ENCODE measurements around the gene AVPR1A. TPM values are rescaled to one million over a fixed set of nuclear protein-coding genes. Genes with fewer than 3 reads are reported as not detected.

Gene AVPR1A
- total RNA-seq, 1 experiment from 2014 or later, result 0.10 TPM

DNA sequence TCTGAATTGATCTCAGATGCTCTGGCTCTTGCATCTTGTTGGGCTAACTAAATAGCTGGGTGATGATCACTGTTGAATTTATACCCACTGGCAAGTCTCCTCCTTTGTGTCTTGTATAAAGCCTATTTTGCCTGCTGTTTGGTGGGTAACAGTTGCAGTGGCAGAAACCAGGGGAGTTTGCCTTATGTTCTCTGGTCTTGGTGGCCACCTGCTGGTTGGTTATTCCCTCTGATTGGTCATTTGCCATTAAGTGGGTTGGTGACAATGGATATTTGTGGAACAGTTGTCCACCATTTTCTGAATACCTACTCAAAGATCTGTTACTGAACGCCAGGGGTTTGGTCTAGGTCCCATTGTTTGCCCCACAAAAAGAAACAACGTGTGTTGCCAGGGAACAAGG is 52.1 kb downstream of the AVPR1A start:
- Histone ChIP-seq H3K36me3 (ENCODE audit: control insufficient read depth, insufficient read depth, low read length) (no peaks in the 10 kb centered on the region), H3K9me3 (ENCODE audit: control insufficient read depth, insufficient read depth, low read depth, low read length) (no peaks in the 10 kb centered on the region), H3K4me3 (ENCODE audit: low read depth in 2 of 2, low read length in 2 of 2) (no peak overlapping the region), H3K27me3 (ENCODE audit: control insufficient read depth, insufficient read depth, low read length) (peaks cover 4% of the 10 kb centered on the region), H3K27ac (ENCODE audit: low read length) (no peak overlapping the region), H3K4me1 (ENCODE audit: control insufficient read depth, insufficient read depth, low read length) (no peaks in the 10 kb centered on the region)
- no peak for DNase-seq (ENCODE audit: low read depth, low spot score)
- intact Hi-C loops (cut with micrococcal nuclease; ENCODE audit: unreplicated experiment), result no loop called here
- CTCF ChIA-PET, result interaction anchor here (0.7 kb wide), 1 partner anchor 305 kb away, joined by 3 read pairs; no protein-coding TSS in a partner anchor
- POLR2A ChIA-PET, result no interaction called here
- no peak for TF ChIP-seq TCF7L2 (IDR thresholded peaks at IDR 0.05; ENCODE audit: low read depth, low read length)
- TF ChIP-seq SIN3A (IDR thresholded peaks at IDR 0.05; ENCODE audit: borderline replicate concordance, insufficient read depth, low read depth, low read length), result no peak
- TF ChIP-seq, protein P1, sequence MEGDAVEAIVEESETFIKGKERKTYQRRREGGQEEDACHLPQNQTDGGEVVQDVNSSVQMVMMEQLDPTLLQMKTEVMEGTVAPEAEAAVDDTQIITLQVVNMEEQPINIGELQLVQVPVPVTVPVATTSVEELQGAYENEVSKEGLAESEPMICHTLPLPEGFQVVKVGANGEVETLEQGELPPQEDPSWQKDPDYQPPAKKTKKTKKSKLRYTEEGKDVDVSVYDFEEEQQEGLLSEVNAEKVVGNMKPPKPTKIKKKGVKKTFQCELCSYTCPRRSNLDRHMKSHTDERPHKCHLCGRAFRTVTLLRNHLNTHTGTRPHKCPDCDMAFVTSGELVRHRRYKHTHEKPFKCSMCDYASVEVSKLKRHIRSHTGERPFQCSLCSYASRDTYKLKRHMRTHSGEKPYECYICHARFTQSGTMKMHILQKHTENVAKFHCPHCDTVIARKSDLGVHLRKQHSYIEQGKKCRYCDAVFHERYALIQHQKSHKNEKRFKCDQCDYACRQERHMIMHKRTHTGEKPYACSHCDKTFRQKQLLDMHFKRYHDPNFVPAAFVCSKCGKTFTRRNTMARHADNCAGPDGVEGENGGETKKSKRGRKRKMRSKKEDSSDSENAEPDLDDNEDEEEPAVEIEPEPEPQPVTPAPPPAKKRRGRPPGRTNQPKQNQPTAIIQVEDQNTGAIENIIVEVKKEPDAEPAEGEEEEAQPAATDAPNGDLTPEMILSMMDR (IDR thresholded peaks at IDR 0.05), result peak; percentile 57
- ATAC-seq, result no peak
- BruUV-seq (replicated peaks), result no TSS peak
- in situ Hi-C loops (cut with HindIII; ENCODE audit: low pct_unique_long_range_greater_than_20kb, low sequenced_read_pairs), result no loop called here

DNA sequence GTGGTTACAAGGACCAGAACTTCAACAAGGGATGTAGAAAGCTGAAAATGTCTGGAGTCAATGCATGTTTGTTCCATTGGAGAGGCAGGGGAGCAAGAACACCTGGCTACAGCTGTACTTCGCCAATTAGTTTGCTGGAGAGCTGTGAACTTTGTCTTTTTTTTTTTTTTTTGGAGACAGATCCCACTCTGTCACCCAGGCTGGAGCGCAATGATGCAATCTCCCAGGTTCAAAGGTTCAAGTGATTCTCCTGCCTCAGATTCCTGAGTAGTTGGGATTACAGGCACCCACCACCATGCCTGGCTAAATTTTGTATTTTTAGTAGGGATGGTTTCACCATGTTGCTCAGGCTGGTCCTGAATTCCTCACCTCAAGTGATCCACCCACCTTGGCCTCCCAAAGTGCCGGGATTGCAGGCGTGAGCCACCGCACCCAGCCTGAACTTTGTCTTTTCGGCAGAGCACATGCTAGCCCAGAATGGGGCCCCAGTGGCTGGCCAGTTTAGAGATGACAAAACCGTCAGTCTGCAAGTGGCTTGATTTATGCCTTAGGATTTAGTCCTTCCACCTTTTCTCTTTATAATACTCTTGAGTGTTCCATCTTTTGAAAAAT is 55.5 kb downstream of the AVPR1A start:
- no peaks in the 10 kb centered on the region for H3K4me1 ChIP-seq (ENCODE audit: control insufficient read depth, insufficient read depth, low read length)
- H3K9me3 ChIP-seq (ENCODE audit: control insufficient read depth, insufficient read depth, low read depth, low read length), result no peaks in the 10 kb centered on the region
- in situ Hi-C loops (cut with HindIII; ENCODE audit: low pct_unique_long_range_greater_than_20kb, low sequenced_read_pairs), result no loop called here
- intact Hi-C loops (cut with micrococcal nuclease; ENCODE audit: unreplicated experiment), result no loop called here
- H3K36me3 ChIP-seq (ENCODE audit: control insufficient read depth, insufficient read depth, low read length), result no peaks in the 10 kb centered on the region
- TF ChIP-seq, protein P1 (IDR thresholded peaks at IDR 0.05), result no peak
- no peak for TF ChIP-seq POLR2AphosphoS5 (IDR thresholded peaks at IDR 0.05; ENCODE audit: low read depth, low read length)
- no peak for TF ChIP-seq TCF7L2 (IDR thresholded peaks at IDR 0.05; ENCODE audit: low read depth, low read length)
- no peak for TF ChIP-seq SIN3A (IDR thresholded peaks at IDR 0.05; ENCODE audit: borderline replicate concordance, insufficient read depth, low read depth, low read length)
- TF ChIP-seq, protein P2, sequence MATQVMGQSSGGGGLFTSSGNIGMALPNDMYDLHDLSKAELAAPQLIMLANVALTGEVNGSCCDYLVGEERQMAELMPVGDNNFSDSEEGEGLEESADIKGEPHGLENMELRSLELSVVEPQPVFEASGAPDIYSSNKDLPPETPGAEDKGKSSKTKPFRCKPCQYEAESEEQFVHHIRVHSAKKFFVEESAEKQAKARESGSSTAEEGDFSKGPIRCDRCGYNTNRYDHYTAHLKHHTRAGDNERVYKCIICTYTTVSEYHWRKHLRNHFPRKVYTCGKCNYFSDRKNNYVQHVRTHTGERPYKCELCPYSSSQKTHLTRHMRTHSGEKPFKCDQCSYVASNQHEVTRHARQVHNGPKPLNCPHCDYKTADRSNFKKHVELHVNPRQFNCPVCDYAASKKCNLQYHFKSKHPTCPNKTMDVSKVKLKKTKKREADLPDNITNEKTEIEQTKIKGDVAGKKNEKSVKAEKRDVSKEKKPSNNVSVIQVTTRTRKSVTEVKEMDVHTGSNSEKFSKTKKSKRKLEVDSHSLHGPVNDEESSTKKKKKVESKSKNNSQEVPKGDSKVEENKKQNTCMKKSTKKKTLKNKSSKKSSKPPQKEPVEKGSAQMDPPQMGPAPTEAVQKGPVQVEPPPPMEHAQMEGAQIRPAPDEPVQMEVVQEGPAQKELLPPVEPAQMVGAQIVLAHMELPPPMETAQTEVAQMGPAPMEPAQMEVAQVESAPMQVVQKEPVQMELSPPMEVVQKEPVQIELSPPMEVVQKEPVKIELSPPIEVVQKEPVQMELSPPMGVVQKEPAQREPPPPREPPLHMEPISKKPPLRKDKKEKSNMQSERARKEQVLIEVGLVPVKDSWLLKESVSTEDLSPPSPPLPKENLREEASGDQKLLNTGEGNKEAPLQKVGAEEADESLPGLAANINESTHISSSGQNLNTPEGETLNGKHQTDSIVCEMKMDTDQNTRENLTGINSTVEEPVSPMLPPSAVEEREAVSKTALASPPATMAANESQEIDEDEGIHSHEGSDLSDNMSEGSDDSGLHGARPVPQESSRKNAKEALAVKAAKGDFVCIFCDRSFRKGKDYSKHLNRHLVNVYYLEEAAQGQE (IDR thresholded peaks at IDR 0.05; ENCODE audit: insufficient read depth in 1 of 2, low read depth in 2 of 2, low read length in 1 of 2), result no peak
- peaks cover 15% of the 10 kb centered on the region for H3K27me3 ChIP-seq (ENCODE audit: control insufficient read depth, insufficient read depth, low read length)
- POLR2A ChIA-PET, result no interaction called here
- CTCF ChIA-PET, result interaction anchor here (0.7 kb wide), 1 partner anchor 27 kb away, joined by 3 read pairs; no protein-coding TSS in a partner anchor
- no TSS peak for BruUV-seq (replicated peaks)
- ATAC-seq, result no peak
- H3K4me3 ChIP-seq (ENCODE audit: low read depth in 2 of 2, low read length in 2 of 2), result no peak overlapping the region
- DNase-seq (ENCODE audit: low read depth, low spot score), result no peak
- H3K27ac ChIP-seq (ENCODE audit: low read length), result no peak overlapping the region
